Measurements from ENCODE around the gene PRKCE.

Gene PRKCE

DNA sequence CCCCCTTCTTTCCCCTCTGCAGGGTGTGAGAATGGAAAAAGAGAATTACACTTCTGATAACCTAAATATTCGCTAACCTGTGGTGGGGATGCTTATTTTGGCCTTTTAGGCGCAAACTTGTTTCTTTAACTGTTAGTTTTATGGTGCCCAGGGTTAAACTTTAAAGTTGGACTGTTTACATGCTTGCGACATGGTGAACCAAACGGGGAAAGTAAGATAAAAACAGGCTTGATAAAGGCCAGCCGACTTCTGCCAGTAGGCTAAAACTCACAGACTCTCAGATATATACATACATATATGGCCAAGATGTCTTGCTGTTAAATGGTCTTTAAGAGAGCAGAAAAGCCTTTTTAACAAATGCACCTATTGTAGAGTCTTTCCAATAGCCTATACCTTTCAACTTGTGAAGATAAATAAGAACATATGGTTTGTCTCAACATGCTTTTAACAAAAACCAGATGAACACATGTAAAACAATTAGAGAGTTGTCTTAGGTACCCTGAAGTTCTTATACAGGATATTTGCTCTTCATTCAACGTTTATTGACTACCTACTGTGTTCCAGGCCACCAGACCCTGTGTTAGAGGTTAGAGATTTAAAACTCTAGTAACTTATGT, 29.0 kb downstream of the PRKCE start:
- H3K4ac ChIP-seq (ENCODE audit: low read depth in 1 of 2, low read length in 2 of 2), result no peak overlapping the region
- H3K4me3 ChIP-seq (ENCODE audit: insufficient read depth in 1 of 2, low read depth in 1 of 2, low read length in 2 of 2), result no peak overlapping the region
- no peak overlapping the region for H2BK12ac ChIP-seq (ENCODE audit: low read length in 2 of 2)
- no peak overlapping the region for H3K23ac ChIP-seq (ENCODE audit: low read length in 2 of 2)
- no peak overlapping the region for H2AFZ ChIP-seq (ENCODE audit: low read depth, low read length)
- H2BK120ac ChIP-seq (ENCODE audit: low read depth, low read length), result no peak overlapping the region
- no peak overlapping the region for H3K9ac ChIP-seq (ENCODE audit: low read length)
- H3K18ac ChIP-seq (ENCODE audit: low read depth in 1 of 2, low read length in 2 of 2), result no peak overlapping the region
- no peak overlapping the region for H4K8ac ChIP-seq (ENCODE audit: low read length)
- no peaks in the 10 kb centered on the region for H3K9me3 ChIP-seq (ENCODE audit: control insufficient read depth, low read length)
- no peak for DNase-seq
- H3K4me2 ChIP-seq (ENCODE audit: low read length, poor library complexity, severe bottlenecking), result no peak overlapping the region
- no peak overlapping the region for H2BK5ac ChIP-seq (ENCODE audit: low read depth, low read length, poor library complexity, severe bottlenecking)
- peaks cover 8% of the 10 kb centered on the region for H3K4me1 ChIP-seq (ENCODE audit: control insufficient read depth, insufficient read depth, low read depth, low read length)
- no peaks in the 10 kb centered on the region for H3K27me3 ChIP-seq (ENCODE audit: control insufficient read depth in 1 of 2, insufficient read depth in 1 of 2, low read length in 2 of 2)
- no peak overlapping the region for H2BK15ac ChIP-seq (ENCODE audit: low read depth, poor library complexity, severe bottlenecking)
- 79% methylated on average over 4 of the region's 6 CpGs for WGBS
- H3K27ac ChIP-seq (ENCODE audit: low read length, poor library complexity, severe bottlenecking), result no peak overlapping the region
- H4K91ac ChIP-seq (ENCODE audit: low read length), result no peak overlapping the region
- H3K79me1 ChIP-seq (replicated peaks; ENCODE audit: low read length, poor library complexity, severe bottlenecking), result peaks cover 27% of the 10 kb centered on the region
- H3K14ac ChIP-seq (ENCODE audit: low read length in 2 of 2), result no peak overlapping the region
- no peak overlapping the region for H2AK5ac ChIP-seq (ENCODE audit: low read length, severe bottlenecking)
- H3K36me3 ChIP-seq (ENCODE audit: control insufficient read depth in 1 of 2, insufficient read depth in 2 of 2, low read depth in 1 of 2, low read length in 2 of 2), result no peaks in the 10 kb centered on the region

DNA sequence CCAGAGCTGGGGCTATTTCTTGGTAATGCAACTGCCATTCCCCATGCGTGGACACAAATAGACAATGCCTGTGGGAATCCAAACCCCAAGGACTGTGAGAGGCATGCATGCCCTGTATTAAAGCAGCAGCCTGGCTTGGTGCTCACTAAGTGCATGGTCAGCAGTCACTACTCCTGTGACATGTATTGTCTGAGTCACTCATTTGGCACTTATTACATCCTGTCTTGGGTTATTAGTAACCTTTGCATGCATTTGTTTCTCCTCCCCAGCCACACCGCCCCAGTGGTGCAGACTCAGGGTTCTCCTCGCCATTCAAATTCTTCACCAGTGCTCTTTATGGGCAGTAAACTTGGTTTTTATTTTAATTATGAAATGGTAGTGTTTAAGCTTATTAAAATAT, 30.2 kb downstream of the PRKCE start:
- Histone ChIP-seq H2AFZ (ENCODE audit: low read depth, low read length) (no peak overlapping the region), H3K23ac (ENCODE audit: low read length in 2 of 2) (no peak overlapping the region), H2BK12ac (ENCODE audit: low read length in 2 of 2) (peak overlapping the region in 1 of 2 experiments; percentile 42), H3K79me1 (replicated peaks; ENCODE audit: low read length, poor library complexity, severe bottlenecking) (peaks cover 19% of the 10 kb centered on the region), H3K27ac (ENCODE audit: low read length, poor library complexity, severe bottlenecking) (peak overlapping the region; percentile 33), H3K9me3 (ENCODE audit: control insufficient read depth, low read length) (no peaks in the 10 kb centered on the region), H3K27me3 (ENCODE audit: control insufficient read depth in 1 of 2, insufficient read depth in 1 of 2, low read length in 2 of 2) (no peaks in the 10 kb centered on the region), H3K4me3 (ENCODE audit: insufficient read depth in 1 of 2, low read depth in 1 of 2, low read length in 2 of 2) (no peak overlapping the region), H3K14ac (ENCODE audit: low read length in 2 of 2) (peak overlapping the region in 1 of 2 experiments; percentile 18), H3K36me3 (ENCODE audit: control insufficient read depth in 1 of 2, insufficient read depth in 2 of 2, low read depth in 1 of 2, low read length in 2 of 2) (no peaks in the 10 kb centered on the region), H3K4ac (ENCODE audit: low read depth in 1 of 2, low read length in 2 of 2) (no peak overlapping the region), H3K9ac (ENCODE audit: low read length) (peak overlapping the region; percentile 64), H2BK15ac (ENCODE audit: low read depth, poor library complexity, severe bottlenecking) (no peak overlapping the region), H4K91ac (ENCODE audit: low read length) (no peak overlapping the region), H3K18ac (ENCODE audit: low read depth in 1 of 2, low read length in 2 of 2) (peak overlapping the region; percentile 2 to 65), H3K4me2 (ENCODE audit: low read length, poor library complexity, severe bottlenecking) (no peak overlapping the region), H3K4me1 (ENCODE audit: control insufficient read depth, insufficient read depth, low read depth, low read length) (peaks cover 7% of the 10 kb centered on the region), H4K8ac (ENCODE audit: low read length) (no peak overlapping the region), H2BK120ac (ENCODE audit: low read depth, low read length) (no peak overlapping the region), H2AK5ac (ENCODE audit: low read length, severe bottlenecking) (no peak overlapping the region), H2BK5ac (ENCODE audit: low read depth, low read length, poor library complexity, severe bottlenecking) (no peak overlapping the region)
- peak; percentile 91 for DNase-seq
- WGBS, result 0% methylated on average over 1 of the region's 3 CpGs

DNA sequence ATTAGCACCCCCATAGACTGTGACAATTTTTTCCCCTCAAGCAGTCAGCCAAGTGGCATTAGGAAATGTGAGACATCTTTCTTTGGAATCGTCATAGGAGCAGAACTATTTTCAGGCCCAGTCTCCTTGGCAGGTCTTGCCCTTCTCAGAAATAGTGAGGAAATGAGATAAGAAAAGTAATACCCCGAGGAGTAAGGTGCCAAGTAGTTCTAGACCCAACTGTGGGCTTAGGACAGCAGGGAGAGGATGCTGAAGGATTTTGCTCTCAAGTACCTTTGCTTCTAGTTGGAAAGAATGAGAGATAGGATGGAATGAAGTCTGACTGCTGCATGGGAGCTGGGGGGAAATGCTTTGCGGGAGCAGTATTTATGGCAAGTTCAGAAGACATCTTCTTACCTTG, 31.8 kb downstream of the PRKCE start:
- Histone ChIP-seq H3K9ac (ENCODE audit: low read length) (no peak overlapping the region), H3K4me1 (ENCODE audit: control insufficient read depth, insufficient read depth, low read depth, low read length) (peaks cover 7% of the 10 kb centered on the region), H3K36me3 (ENCODE audit: control insufficient read depth in 1 of 2, insufficient read depth in 2 of 2, low read depth in 1 of 2, low read length in 2 of 2) (no peaks in the 10 kb centered on the region), H2BK120ac (ENCODE audit: low read depth, low read length) (no peak overlapping the region), H3K4me3 (ENCODE audit: insufficient read depth in 1 of 2, low read depth in 1 of 2, low read length in 2 of 2) (no peak overlapping the region), H4K8ac (ENCODE audit: low read length) (no peak overlapping the region), H2BK12ac (ENCODE audit: low read length in 2 of 2) (no peak overlapping the region), H3K9me3 (ENCODE audit: control insufficient read depth, low read length) (no peaks in the 10 kb centered on the region), H3K27me3 (ENCODE audit: control insufficient read depth in 1 of 2, insufficient read depth in 1 of 2, low read length in 2 of 2) (no peaks in the 10 kb centered on the region), H3K79me1 (replicated peaks; ENCODE audit: low read length, poor library complexity, severe bottlenecking) (peaks cover 17% of the 10 kb centered on the region), H2AFZ (ENCODE audit: low read depth, low read length) (no peak overlapping the region), H2BK5ac (ENCODE audit: low read depth, low read length, poor library complexity, severe bottlenecking) (no peak overlapping the region), H3K18ac (ENCODE audit: low read depth in 1 of 2, low read length in 2 of 2) (no peak overlapping the region), H2BK15ac (ENCODE audit: low read depth, poor library complexity, severe bottlenecking) (no peak overlapping the region), H4K91ac (ENCODE audit: low read length) (no peak overlapping the region), H3K4ac (ENCODE audit: low read depth in 1 of 2, low read length in 2 of 2) (no peak overlapping the region), H3K4me2 (ENCODE audit: low read length, poor library complexity, severe bottlenecking) (no peak overlapping the region), H3K23ac (ENCODE audit: low read length in 2 of 2) (no peak overlapping the region), H3K14ac (ENCODE audit: low read length in 2 of 2) (no peak overlapping the region), H3K27ac (ENCODE audit: low read length, poor library complexity, severe bottlenecking) (no peak overlapping the region), H2AK5ac (ENCODE audit: low read length, severe bottlenecking) (peak overlapping the region; percentile 2)
- WGBS, result 79% methylated on average over 3 of the region's 3 CpGs
- no peak for DNase-seq

DNA sequence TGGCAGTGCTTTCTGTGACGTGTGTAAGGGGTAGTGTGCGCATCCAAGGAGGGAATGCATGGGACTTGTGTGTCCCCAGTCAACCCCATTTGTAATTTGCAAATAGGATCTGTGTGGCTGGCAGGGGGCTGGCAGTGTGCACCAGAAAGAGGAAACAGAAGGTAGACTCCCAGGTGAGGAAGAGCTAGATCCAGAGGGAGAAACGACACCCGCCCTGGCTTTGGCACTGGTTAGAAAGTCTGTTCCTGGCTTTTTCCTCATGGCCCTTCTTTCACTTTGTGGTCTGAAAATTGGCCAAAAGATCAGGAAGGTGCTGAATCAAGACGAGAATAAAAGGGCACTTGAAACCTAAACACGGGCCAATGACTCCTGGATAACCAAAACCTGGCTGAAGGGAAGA, 33.3 kb downstream of the PRKCE start:
- Histone ChIP-seq H2AFZ (ENCODE audit: low read depth, low read length) (no peak overlapping the region), H3K18ac (ENCODE audit: low read depth in 1 of 2, low read length in 2 of 2) (no peak overlapping the region), H3K36me3 (ENCODE audit: control insufficient read depth in 1 of 2, insufficient read depth in 2 of 2, low read depth in 1 of 2, low read length in 2 of 2) (no peaks in the 10 kb centered on the region), H3K4me2 (ENCODE audit: low read length, poor library complexity, severe bottlenecking) (no peak overlapping the region), H3K9ac (ENCODE audit: low read length) (no peak overlapping the region), H3K4me3 (ENCODE audit: insufficient read depth in 1 of 2, low read depth in 1 of 2, low read length in 2 of 2) (no peak overlapping the region), H3K9me3 (ENCODE audit: control insufficient read depth, low read length) (no peaks in the 10 kb centered on the region), H3K4ac (ENCODE audit: low read depth in 1 of 2, low read length in 2 of 2) (no peak overlapping the region), H3K79me1 (replicated peaks; ENCODE audit: low read length, poor library complexity, severe bottlenecking) (peaks cover 15% of the 10 kb centered on the region), H2AK5ac (ENCODE audit: low read length, severe bottlenecking) (no peak overlapping the region), H3K23ac (ENCODE audit: low read length in 2 of 2) (no peak overlapping the region), H4K8ac (ENCODE audit: low read length) (no peak overlapping the region), H3K27me3 (ENCODE audit: control insufficient read depth in 1 of 2, insufficient read depth in 1 of 2, low read length in 2 of 2) (no peaks in the 10 kb centered on the region), H2BK5ac (ENCODE audit: low read depth, low read length, poor library complexity, severe bottlenecking) (no peak overlapping the region), H3K14ac (ENCODE audit: low read length in 2 of 2) (no peak overlapping the region), H4K91ac (ENCODE audit: low read length) (peak overlapping the region; percentile 31), H2BK120ac (ENCODE audit: low read depth, low read length) (no peak overlapping the region), H3K27ac (ENCODE audit: low read length, poor library complexity, severe bottlenecking) (no peak overlapping the region), H2BK15ac (ENCODE audit: low read depth, poor library complexity, severe bottlenecking) (peak overlapping the region; percentile 65), H2BK12ac (ENCODE audit: low read length in 2 of 2) (no peak overlapping the region), H3K4me1 (ENCODE audit: control insufficient read depth, insufficient read depth, low read depth, low read length) (peaks cover 7% of the 10 kb centered on the region)
- WGBS, result 98% methylated on average over 6 of the region's 6 CpGs
- DNase-seq, result no peak

Measured in mesenchymal stem cell (in vitro differentiated cells and primary cell).